Effector memory CD4-positive, alpha-beta T cell (primary cell): ENCODE results near the gene NBPF11.
"Not testable (repeated sequence)": the region's sequence is repeated elsewhere in the genome, so short reads cannot be mapped to it uniquely, and the experiment has no call there.

Source experiments
- DNase-seq, 3 donors: peaks; one replicate each; pipeline ENCODE4 v3.0.0-alpha.2; 2020
- H3K27ac ChIP-seq: 2 replicates; pipeline ENCODE4 v1.7.0; 2013; ENCODE audit warnings: mild to moderate bottlenecking, low read length, moderate library complexity; ENCODE audit not compliant: insufficient read depth, poor library complexity, severe bottlenecking
- H3K27me3 ChIP-seq: replicated peaks from 2 replicates; pipeline ENCODE4 v1.7.0; 2013; ENCODE audit warnings: mild to moderate bottlenecking, low read length; ENCODE audit not compliant: insufficient read depth, control insufficient read depth, poor library complexity, severe bottlenecking
- H3K36me3 ChIP-seq: 2 replicates; pipeline ENCODE4 v1.7.0; 2013; ENCODE audit warnings: mild to moderate bottlenecking, low read length, moderate library complexity; ENCODE audit not compliant: control insufficient read depth, insufficient read depth
- H3K4me1 ChIP-seq: 2 replicates; pipeline ENCODE4 v1.7.0; 2013; ENCODE audit warnings: low read length, mild to moderate bottlenecking; ENCODE audit not compliant: control insufficient read depth, insufficient read depth, poor library complexity, severe bottlenecking
- H3K4me3 ChIP-seq: 2 replicates; pipeline ENCODE4 v1.7.0; 2013; ENCODE audit warnings: low read length, low read depth, mild to moderate bottlenecking; ENCODE audit not compliant: insufficient read depth, poor library complexity, severe bottlenecking
- H3K9me3 ChIP-seq: 2 replicates; pipeline ENCODE4 v1.7.0; 2013; ENCODE audit warnings: mild to moderate bottlenecking, low read length, moderate library complexity; ENCODE audit not compliant: control insufficient read depth

NBPF11 gene

GRCh38 chr1:148057384-148057783, 94.7 kb downstream of the NBPF11 start:
- not testable (repeated sequence) for H3K27ac ChIP-seq, H3K4me3 ChIP-seq, DNase-seq, H3K9me3 ChIP-seq, H3K27me3 ChIP-seq, H3K4me1 ChIP-seq, H3K36me3 ChIP-seq
